ENCODE results near the gene SARDH.

The SARDH gene

DNA sequence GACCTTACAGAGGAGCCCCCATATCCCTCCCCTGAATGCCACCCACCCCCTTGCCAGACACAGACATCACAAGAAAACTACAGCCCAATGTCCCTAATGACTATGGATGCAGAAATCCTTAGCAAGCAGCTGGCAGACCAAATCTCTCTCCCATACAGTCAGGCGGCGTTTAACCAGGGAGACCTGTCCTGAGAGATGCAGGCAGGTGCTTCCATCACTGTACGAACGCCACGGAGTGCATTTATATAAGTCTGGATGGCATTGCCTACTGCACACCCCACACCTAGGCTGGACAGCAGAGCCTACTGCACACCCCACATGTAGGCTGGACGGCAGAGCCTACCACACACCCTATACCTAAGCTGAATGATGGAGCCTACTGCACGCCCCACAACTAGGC, 34.4 kb upstream of the SARDH start:
- H3K4me3 ChIP-seq (ENCODE audit: low read depth, low read length): no peak overlapping the region
- no peak for DNase-seq (ENCODE audit: low read depth)
- TF ChIP-seq, protein P1, sequence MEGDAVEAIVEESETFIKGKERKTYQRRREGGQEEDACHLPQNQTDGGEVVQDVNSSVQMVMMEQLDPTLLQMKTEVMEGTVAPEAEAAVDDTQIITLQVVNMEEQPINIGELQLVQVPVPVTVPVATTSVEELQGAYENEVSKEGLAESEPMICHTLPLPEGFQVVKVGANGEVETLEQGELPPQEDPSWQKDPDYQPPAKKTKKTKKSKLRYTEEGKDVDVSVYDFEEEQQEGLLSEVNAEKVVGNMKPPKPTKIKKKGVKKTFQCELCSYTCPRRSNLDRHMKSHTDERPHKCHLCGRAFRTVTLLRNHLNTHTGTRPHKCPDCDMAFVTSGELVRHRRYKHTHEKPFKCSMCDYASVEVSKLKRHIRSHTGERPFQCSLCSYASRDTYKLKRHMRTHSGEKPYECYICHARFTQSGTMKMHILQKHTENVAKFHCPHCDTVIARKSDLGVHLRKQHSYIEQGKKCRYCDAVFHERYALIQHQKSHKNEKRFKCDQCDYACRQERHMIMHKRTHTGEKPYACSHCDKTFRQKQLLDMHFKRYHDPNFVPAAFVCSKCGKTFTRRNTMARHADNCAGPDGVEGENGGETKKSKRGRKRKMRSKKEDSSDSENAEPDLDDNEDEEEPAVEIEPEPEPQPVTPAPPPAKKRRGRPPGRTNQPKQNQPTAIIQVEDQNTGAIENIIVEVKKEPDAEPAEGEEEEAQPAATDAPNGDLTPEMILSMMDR (IDR thresholded peaks at IDR 0.05; ENCODE audit: low read depth, low read length): no peak
- TF ChIP-seq POLR2A (IDR thresholded peaks at IDR 0.05; ENCODE audit: extremely low read depth, insufficient read length) (no peak), MYC (IDR thresholded peaks at IDR 0.05; ENCODE audit: low read depth, low read length) (no peak)
- TF ChIP-seq, protein P2, sequence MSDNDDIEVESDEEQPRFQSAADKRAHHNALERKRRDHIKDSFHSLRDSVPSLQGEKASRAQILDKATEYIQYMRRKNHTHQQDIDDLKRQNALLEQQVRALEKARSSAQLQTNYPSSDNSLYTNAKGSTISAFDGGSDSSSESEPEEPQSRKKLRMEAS (IDR thresholded peaks at IDR 0.05; ENCODE audit: low read depth, low read length): no peak

DNA sequence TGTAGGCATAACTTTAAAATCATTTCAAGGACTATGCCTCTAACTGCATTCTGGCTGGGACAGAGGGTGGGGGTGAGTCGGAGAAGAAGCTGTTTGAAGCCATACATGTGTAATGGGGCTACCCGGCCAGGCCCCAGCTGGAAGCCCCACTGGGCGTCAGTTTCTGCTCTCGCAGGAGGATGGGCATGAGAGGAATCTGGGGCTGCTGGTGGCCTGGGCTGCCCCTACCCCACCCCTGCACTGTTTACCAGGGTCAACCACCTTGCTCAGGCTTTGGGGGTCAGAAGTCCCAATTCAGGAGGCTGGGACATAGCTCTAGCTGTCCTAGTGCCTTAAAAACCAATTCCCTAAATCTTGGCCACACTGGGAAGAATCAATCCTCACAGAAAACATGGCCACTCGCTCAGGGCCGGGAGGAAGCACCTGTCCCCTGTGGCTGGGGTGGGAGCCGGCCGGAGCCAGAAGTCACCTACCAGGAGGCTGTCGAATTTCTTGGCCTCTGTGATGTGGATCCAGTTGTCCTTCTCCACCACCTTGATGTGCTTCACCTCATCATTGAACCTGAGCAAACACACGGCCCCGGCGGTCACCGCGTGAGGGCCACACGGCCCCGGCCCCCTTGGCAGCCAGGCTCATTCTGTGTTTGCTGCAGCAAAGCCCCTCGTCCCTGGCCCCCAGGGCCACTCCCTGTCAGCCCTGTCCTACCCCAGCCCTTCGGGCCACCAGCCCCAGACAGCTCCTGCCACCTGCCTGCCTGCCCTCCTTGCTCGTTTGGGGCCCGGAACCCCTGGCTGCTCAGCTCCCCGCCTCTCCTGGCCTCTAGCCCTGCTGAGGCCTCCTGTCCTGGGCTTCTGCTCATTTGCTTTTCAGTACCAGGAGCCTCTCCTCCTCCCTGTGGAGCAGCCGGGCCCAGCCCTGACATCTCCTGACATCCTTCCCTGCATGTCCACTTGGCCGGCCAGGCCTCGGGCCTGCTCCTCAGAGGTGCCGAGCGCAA, 33.6 kb upstream of the SARDH start:
- H3K4me3 ChIP-seq (ENCODE audit: low read depth, low read length): no peak overlapping the region
- DNase-seq (ENCODE audit: low read depth): no peak
- TF ChIP-seq, protein P2 (IDR thresholded peaks at IDR 0.05; ENCODE audit: low read depth, low read length): no peak
- no peak for TF ChIP-seq POLR2A (IDR thresholded peaks at IDR 0.05; ENCODE audit: extremely low read depth, insufficient read length)

DNA sequence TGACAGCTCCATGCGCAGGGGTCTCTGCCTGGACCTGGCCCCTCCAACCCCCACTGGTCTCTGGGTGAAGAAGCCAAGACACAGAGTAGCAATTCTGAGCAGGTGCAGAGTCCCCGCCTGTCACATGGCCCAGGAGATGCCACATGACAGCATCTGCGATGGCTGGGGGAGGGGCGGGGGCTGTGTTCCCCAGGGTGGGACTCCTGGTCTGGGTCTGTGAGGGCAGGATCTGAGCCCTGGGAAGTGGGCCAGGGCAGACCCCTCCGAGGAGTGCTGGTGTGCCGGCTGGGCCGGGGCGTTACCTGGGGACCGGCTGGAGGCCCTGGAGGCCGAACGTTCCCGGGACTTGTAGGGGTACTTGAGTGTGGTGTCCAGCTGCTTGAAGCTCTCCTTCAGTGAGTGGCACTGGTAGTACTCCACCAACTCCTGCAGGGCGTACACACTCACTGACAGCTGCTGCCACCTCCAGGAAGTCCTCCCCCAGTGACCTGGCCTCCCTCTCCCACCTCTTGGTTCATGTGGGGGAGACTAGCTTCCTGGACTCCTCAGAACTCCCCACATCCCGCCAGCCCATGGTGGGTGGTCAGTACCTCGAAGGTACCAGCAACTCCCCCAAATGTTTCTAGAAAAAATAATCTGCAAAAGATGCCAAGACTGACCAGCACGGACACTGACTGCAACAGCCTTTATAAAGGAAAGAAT, 32.1 kb upstream of the SARDH start:
- H3K4me3 ChIP-seq (ENCODE audit: low read depth, low read length): no peak overlapping the region
- no peak for DNase-seq (ENCODE audit: low read depth)
- TF ChIP-seq, protein P2 (IDR thresholded peaks at IDR 0.05; ENCODE audit: low read depth, low read length): no peak
- TF ChIP-seq MYC (IDR thresholded peaks at IDR 0.05; ENCODE audit: low read depth, low read length) (no peak), POLR2A (IDR thresholded peaks at IDR 0.05; ENCODE audit: extremely low read depth, insufficient read length) (no peak)
- TF ChIP-seq, protein P1 (IDR thresholded peaks at IDR 0.05; ENCODE audit: low read depth, low read length): no peak

DNA sequence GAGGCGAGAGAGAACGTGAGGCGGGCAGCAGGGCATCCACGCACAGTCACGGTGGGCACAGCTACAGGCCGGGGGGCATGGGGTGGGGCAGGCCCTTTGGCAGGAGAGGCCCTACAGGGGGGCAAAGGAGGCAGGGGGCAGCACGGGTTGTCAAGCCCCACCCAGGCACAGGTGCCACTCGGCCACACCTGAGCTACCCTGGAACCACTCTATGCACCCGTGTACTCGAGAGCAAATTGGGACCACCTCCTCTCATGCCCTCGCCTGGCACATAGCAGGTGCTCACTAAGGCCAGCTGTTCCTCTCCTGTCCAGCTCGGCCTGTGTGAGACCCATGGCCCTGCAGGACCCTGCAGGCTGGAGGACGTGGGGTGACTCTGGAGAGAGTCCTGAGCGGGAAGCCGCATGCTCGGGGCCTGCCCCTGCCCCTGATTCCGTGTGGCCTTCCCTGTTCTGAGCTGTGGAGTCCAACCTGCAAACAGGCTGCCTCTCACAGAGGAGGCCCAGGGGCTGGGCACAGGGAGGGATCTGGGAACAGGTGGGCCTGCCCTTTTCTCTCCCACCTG, 31.4 kb upstream of the SARDH start:
- TF ChIP-seq, protein P1 (IDR thresholded peaks at IDR 0.05; ENCODE audit: low read depth, low read length): no peak
- TF ChIP-seq POLR2A (IDR thresholded peaks at IDR 0.05; ENCODE audit: extremely low read depth, insufficient read length) (no peak), MYC (IDR thresholded peaks at IDR 0.05; ENCODE audit: low read depth, low read length) (no peak)
- TF ChIP-seq, protein P2 (IDR thresholded peaks at IDR 0.05; ENCODE audit: low read depth, low read length): no peak
- no peak overlapping the region for H3K4me3 ChIP-seq (ENCODE audit: low read depth, low read length)
- no peak for DNase-seq (ENCODE audit: low read depth)

DNA sequence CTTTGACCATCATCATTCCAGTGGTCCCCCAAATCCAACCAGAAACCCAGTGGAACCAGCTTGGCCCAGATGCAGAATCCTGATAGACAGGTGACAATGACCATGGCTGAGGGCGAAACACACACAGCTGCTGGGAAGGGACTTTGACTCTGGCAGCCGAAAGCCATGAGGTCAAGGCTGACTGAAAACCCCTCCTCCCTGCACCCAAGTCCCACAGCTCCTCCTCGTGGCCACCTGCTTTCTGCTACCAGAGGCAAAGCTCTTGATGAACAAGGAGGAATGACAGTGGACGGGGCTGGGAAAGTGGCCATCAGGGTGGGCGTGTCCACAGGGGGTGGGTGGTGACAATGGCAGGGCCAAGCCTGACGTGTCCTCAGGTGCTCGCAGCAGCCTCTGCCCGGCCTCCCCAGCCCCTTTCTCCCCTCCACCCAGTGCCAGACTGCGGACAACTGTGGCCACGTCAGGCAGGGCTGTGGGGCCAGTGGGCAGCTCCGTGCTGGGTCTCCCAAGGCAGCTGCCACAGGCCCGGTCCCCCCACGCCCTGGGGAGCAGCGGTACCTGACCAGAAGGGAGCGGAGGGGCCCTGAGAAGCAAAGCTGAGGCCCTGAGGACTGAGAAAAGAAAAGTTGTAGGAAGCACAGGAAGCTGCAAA, 30.8 kb upstream of the SARDH start:
- DNase-seq (ENCODE audit: low read depth): peak; percentile 57
- no peak overlapping the region for H3K4me3 ChIP-seq (ENCODE audit: low read depth, low read length)
- no peak for TF ChIP-seq POLR2A (IDR thresholded peaks at IDR 0.05; ENCODE audit: extremely low read depth, insufficient read length)
- TF ChIP-seq, protein P2 (IDR thresholded peaks at IDR 0.05; ENCODE audit: low read depth, low read length): no peak; the same call in 1 of the 2 replicates
- TF ChIP-seq, protein P1 (IDR thresholded peaks at IDR 0.05; ENCODE audit: low read depth, low read length): peak; percentile 64

Data from NB4 (cell line).